Epithelial cell of proximal tubule (primary cell): ENCODE results near the gene KLHDC7B. TPM values are rescaled to one million over a fixed set of nuclear protein-coding genes. Genes with fewer than 3 reads are reported as not detected.
A peak's percentile ranks its signal among the peaks of the same experiment; 100 is the strongest.

Experiments
- DNase-seq: peaks from one replicate; pipeline ENCODE4 v3.0.0-alpha.2; 2011; ENCODE audit warnings: low read depth
- H3K4me3 ChIP-seq: 2 replicates; pipeline ENCODE4 v1.5.1; 2011; ENCODE audit warnings: low read depth, mild to moderate bottlenecking, low read length
- total RNA-seq: library from RNA; depleted of rRNA; stranded (reverse); fragments of >200 nt; gene quantifications from 2 replicates; pipeline ENCODE4 v1.2.3, GENCODE V29; 2015
- TF ChIP-seq, protein P1 (sequence below): conservative IDR thresholded peaks from 2 replicates; pipeline ENCODE4 v1.5.1; 2012; ENCODE audit warnings: low read depth, mild to moderate bottlenecking, low read length

Gene KLHDC7B
- total RNA-seq, 1 donor from 2014 or later = not detected

DNA sequence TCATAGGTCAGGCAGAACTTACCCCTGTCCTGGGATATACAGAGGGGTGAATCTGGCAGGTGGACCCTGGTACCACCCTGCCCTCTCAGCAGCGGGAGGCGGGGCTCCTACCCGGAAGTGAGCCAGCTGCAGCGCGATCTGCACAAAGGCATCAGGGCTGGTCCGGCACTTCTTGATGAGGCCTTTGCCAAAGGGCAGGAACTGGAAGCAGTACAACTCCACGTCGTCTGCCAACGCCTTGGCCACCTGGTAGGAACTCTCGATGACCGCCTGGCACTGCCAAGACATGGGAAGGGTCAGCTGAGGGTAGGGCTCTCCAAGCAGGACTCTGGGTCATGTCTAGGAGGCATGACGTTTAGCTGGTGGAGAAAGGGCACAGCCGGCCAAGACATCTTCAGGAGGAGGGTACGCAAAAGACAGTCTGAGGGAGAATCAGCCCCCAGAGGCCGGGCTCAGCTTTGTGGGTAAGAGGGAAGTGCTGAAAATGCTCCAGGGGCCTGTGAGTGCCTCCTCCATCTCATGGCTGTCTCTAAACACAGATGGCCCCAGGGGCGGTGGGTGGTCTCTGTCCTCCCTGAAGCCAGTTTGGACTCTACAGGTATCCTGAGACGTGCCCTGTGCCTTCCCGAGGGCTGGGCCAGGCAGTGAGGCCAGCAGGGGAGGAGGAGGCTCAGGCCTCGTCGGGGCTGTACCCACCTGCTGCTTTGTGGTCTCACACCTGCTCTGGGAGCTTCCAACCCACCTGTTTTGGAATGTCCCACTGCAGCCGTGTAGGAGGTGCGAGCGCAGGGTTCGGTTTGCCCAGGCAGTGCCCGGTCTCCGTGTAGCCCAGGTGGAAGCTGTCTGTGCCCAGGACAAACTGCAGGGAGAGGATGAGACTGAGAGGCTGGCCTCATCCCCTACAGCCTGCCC, 25.8 kb downstream of the KLHDC7B start:
- DNase-seq = no peak
- H3K4me3 ChIP-seq = no peak overlapping the region
- TF ChIP-seq, protein P1, sequence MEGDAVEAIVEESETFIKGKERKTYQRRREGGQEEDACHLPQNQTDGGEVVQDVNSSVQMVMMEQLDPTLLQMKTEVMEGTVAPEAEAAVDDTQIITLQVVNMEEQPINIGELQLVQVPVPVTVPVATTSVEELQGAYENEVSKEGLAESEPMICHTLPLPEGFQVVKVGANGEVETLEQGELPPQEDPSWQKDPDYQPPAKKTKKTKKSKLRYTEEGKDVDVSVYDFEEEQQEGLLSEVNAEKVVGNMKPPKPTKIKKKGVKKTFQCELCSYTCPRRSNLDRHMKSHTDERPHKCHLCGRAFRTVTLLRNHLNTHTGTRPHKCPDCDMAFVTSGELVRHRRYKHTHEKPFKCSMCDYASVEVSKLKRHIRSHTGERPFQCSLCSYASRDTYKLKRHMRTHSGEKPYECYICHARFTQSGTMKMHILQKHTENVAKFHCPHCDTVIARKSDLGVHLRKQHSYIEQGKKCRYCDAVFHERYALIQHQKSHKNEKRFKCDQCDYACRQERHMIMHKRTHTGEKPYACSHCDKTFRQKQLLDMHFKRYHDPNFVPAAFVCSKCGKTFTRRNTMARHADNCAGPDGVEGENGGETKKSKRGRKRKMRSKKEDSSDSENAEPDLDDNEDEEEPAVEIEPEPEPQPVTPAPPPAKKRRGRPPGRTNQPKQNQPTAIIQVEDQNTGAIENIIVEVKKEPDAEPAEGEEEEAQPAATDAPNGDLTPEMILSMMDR = no peak

DNA sequence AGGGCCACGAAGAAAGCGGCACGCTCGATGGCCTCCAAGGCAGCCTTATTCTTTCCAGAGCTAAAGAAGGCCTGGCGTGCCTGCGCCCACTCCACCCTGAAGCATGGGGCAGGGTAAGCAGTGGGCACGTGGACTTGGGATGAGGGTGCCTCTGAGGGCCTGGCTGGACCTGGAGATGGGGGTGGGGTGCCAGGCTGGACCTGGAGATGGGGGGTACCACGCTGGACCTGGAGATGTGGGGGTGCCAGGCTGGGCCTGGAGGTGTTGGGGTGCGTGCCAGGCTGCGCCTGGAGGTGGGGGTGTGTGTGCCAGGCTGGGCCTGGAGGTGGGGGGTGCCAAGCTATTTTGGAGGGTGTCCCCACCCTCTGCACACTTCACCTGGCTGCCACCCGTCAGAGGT, 27.3 kb downstream of the KLHDC7B start:
- no peak overlapping the region for H3K4me3 ChIP-seq
- DNase-seq = no peak
- TF ChIP-seq, protein P1 = no peak

DNA sequence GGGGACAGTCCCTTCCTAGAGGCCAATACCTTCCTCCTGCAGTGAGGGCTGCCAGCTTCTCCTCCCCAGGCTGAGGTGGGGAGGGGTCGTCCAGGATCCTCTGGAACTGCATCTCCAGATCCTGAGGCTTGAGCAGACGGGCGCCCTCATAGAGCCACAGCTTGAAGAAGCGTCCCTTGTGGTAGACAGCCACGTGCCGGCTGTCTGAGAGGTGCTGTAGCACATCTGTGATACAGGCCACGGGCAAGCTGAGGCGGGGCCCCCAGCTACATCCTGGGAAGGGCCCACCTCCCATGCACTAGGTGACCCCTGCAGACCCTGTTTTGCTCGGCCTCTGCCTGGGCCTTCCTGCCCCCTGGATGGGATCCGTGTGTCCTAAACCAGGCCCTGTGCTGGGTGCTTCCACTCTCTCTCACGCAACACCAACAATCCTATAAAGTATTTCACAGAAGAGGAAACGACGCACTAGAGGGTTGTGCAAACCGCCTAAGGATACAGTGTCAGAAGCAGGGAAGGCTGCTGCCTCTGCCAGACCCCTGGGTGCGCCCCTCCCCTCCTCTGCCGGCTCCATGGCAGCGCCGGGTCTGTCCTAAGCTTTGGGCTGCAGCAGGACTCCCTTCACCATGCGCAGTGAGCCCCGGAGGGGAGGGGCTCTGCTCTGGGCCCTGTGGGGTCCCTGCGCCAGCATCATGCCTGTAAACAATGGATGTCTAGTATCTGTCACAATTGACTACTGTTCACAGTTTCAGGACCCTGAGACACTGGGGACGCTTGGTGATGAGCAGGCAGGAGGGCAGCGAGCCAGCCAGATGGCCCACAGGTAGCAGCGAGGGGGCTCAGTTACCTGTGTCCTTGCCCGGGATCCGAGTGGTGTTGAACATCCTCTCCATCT, 28.0 kb downstream of the KLHDC7B start:
- H3K4me3 ChIP-seq = no peak overlapping the region
- no peak for DNase-seq
- TF ChIP-seq, protein P1 = no peak

DNA sequence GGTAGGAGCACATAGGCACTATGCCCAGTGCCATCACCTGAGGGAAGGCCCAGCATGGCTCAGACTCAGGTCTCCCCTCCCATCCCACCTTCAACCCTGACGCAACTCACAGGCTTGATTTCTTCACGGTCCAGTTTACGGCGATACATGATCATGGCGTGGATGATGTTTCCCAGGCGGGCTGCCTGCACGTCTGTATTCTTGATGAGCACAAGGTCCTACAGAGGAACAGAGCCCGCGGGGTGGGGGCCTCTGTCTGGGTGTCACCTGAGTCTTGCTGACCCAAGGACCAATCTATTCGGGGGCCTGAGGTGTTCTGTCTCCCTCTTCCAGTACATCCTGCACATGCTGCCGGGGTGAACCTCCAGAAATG, 28.7 kb downstream of the KLHDC7B start:
- TF ChIP-seq, protein P1 = no peak
- H3K4me3 ChIP-seq = no peak overlapping the region
- no peak for DNase-seq

DNA sequence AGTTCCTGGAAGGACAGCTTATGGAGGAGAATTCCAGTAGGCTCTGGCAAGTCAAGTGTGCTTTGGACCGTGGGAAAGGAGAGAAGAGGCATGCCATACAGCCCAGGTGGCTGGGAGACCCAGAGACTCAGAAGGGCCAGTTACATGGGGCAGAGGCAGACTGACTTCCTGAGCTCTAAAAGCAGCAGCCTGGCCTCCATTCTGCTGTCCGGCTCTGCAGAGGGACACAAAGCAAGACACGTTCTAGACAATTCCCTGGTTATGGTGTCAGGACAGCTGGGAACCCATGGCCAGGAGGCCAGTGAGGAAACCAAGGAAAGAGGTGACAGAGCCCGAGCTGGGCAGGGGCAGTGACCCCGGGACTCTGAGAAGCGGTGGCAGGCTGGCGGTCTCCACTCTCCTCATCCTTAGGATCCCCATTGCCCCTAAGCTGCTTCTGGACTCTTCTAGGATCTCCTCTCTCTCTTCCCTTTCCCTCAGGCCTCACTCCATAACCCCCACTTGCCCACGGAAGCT, 29.8 kb downstream of the KLHDC7B start:
- TF ChIP-seq, protein P1 = no peak
- H3K4me3 ChIP-seq = no peak overlapping the region
- DNase-seq = no peak

DNA sequence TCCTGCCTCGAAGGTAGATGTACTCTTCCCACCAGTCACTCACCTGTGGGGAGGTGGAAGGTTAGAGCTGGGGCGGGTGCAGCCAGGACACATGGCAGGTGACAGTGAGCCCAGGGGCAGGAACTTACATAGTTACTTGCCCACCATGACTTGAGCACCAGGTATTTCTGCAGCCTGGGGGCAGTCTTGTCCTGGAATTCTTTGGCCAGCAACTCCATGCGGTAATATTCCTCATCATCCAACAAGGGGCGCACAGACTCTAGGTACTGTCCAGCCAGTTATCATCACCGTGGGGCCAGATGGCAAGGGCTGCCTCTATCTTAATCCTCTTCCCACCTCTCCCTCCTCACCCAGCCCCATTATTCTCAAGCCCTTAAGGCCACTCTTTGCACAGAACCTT, 30.4 kb downstream of the KLHDC7B start:
- TF ChIP-seq, protein P1 = peak; percentile 42
- H3K4me3 ChIP-seq = no peak overlapping the region
- no peak for DNase-seq
